GM21528 (cell line): ENCODE results near the gene CA4.
"Not testable (repeated sequence)": the region's sequence is repeated elsewhere in the genome, so short reads cannot be mapped to it uniquely, and the experiment has no call there.

Source experiments
- ATAC-seq: cut with Tn5 transposase; IDR thresholded peaks from one replicate; pipeline ENCODE4 v1.9.1; 2021; ENCODE audit warnings: mild to moderate bottlenecking, moderate library complexity; ENCODE audit not compliant: unreplicated experiment, low FRiP score

The CA4 gene

DNA sequence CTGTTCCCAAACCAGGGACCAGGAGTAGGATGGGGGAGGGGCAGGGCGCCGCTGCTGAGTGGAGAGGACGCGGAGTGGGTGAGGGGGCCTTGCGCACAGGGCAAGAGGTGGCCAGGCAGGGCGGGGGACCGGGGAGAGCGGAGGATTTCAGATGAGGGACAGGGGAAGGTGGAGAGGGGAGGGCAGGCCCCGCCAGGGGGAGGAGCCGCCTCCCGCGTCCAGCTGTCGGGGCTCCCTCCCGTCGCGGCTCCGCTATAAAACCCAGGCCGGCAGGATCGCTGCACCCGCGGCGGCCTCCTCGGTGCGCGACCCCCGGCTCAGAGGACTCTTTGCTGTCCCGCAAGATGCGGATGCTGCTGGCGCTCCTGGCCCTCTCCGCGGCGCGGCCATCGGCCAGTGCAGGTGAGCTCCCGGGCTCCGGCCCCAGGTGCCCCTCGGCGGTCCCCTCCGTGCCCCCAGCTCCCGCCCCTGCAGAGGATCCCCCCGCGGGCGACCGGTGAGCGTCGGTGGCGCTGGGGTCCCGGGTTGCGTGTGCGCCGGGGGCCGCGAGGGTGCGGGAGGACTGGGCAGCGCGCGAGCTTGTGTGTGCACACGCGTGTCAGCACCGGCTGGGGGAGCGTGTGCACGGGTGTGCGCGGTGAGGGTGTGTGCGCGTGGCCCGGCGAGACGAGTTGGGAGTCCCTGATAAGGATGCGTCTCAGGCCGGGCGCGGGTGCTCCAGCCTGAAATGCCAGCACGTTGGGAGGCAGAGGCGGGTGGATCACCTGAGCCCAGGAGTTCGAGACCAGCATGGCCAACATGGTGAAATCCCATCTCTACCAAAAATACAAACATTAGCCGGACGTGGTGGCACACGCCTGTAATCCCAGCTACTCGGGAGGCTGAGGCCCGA, at the start of gene CA4:
CA4 (plus strand) TSS at position 283 of the 892 bp plus-strand sequence; CDS start at position 345, 62 bp downstream.
- no peak for ATAC-seq

DNA sequence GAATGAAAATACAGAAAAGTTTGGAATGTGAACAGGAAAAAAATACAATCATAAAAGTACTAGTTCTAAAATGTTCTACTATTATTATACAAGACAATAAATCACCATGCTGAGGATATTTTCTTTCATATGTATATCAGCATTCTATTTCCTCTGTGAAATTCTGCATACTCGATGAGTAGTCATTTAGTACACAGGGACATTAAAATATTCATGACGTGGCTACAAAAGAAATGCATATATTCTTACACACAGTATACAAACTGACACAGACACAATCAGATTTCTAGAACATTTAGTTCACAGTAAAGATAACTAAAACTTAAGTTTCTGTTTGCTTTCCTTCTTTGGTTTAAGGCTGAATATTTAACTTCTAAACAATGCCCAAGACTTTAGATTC, 49.2 kb upstream of the CA4 start:
- not testable (repeated sequence) for ATAC-seq

GRCh38 chr17:60102015-60102631, 47.6 kb upstream of the CA4 start:
- not testable (repeated sequence) for ATAC-seq

- no peak for ATAC-seq
These were observed 47.1 kb upstream of the CA4 start for GRCh38 chr17:60102632-60103096.

GRCh38 chr17:60103957-60104356, 45.8 kb upstream of the CA4 start:
- no peak for ATAC-seq

- ATAC-seq = no peak
These were observed 43.3 kb upstream of the CA4 start for GRCh38 chr17:60106340-60107059.

DNA sequence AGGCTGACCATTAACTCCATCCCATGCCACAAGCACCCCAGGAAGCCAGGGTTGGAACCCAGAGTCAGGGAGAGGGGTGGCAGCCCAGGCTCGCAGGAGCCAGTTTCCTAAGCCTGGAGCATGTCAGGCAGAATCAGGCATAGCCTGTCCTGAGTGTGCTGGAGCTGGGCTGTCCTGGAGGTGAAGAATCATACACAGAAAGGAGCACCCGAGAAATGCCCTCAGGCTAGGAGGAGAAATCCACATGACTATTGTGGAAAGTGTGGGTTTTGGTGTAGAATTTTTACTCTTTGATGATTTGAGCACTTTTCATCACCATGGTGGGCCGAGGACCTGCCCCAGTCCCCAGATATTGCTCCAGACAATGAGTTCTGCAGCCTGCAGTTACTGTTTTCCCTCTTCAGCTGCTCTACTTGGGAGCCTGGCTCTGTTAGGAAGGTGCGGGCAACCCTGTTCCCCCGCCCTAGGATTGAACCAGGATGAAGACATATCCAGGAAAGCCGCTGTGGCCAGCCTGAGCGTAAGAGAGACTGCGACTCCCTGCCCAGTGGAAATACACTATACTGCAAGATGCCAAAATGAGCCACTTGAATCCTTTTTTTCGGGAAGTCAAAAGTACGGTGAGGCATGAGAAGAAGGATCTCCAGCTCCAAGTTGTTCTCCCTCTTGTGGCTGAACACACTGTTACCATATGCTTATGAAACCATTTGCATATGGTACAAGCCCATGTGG, 42.1 kb upstream of the CA4 start:
- ATAC-seq = no peak

- ATAC-seq = not testable (repeated sequence)
These were observed 41.5 kb upstream of the CA4 start for GRCh38 chr17:60108309-60108708.

DNA sequence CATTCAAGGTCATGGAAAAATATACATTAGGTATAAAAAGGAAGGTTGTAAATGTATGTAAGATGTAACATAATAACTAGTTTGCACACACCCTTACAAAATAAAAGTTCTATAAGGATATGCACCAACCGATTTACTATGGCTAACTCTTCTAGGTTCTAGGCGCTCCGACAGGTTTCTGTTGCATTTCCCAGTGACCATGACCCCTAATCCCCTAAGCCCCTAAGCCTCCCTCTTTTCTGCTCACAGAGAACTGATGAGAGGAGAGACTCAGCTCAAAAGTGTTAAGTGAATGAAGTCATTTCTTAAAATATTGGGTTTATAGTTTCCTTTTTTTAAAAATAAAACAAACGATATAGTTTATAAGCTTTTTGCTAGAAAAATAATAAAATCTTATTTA, 41.1 kb upstream of the CA4 start:
- no peak for ATAC-seq

- ATAC-seq = no peak
These were observed 40.6 kb upstream of the CA4 start for GRCh38 chr17:60109161-60109560.

DNA sequence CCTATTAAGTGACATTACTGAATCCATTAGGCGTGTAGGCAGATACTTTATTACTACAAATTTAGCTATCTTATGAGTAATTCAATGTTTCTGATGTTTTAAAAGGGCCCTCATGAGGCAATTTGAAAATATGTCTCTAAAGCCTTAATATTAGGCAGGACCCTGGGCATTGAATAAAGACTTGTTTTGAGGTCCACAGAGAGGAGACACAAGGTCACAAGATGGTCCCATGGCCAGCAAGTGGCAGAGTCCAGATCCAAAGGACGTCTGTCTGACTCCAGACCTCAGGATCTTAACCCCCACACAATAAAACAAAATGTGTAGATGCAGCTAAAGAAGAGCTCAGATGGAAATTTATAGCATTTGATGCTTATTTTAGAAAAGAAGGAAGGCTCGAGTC, 39.2 kb upstream of the CA4 start:
- ATAC-seq = no peak

DNA sequence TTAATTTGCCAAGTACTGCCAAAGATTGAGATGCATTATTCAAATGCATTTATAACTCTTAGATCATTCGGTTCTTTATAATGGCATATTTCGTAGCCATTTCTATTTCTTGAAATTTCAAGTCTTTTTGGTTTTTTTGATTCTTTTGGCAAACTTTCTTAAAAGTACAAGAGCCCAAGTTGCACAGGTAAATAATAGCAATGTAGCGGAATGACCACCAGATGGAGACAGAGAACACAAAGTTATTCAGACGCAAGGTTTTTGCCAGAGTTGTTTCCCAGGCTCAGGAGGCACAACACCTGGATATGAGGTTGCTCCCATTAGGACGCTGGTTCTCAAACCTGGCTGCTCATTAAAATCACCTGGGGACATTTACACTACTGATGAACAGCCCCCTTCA, 38.1 kb upstream of the CA4 start:
- ATAC-seq = not testable (repeated sequence)

GRCh38 chr17:60115364-60115763, 34.4 kb upstream of the CA4 start:
- not testable (repeated sequence) for ATAC-seq

DNA sequence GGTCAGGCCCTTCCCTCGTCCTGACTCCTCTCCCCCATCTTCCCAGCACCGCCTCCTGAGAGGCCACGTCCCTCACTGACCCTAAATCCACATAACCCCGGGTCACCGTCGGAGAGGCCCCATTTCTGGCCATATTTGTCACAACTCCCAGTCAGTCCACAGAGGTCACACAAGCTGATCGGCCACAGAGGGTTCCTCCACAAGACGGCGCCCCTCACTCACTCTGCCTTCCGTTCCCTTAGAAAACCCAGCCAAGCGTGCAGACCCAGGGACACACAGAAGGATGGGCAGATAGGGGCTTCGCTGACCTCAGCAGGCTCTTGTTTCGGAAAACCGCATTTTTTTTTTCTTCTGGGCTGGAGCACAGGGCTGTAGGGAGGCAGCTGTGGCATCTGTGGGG, 33.6 kb upstream of the CA4 start:
- not testable (repeated sequence) for ATAC-seq

DNA sequence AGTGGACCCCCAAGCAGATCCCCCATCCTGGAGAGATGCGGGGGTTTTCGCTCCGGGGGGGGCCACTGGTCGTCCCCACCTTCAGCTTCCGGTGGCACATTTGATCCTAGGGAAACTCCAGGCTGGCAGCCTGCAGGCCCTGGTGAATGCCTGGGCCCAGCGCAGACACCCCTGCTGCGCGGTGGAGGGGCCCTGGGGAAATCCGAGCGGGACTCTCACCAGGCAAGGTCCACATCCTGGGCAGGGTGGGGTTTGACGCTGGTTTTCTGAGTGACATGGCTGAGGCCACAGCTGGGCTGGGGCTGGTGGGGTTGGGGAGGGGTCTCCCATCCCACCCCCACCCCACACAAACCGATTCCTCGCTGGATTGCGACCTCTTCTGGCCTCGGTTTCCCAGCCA, 30.6 kb upstream of the CA4 start:
- not testable (repeated sequence) for ATAC-seq

GRCh38 chr17:60119807-60120748, 29.7 kb upstream of the CA4 start:
- ATAC-seq = not testable (repeated sequence)

DNA sequence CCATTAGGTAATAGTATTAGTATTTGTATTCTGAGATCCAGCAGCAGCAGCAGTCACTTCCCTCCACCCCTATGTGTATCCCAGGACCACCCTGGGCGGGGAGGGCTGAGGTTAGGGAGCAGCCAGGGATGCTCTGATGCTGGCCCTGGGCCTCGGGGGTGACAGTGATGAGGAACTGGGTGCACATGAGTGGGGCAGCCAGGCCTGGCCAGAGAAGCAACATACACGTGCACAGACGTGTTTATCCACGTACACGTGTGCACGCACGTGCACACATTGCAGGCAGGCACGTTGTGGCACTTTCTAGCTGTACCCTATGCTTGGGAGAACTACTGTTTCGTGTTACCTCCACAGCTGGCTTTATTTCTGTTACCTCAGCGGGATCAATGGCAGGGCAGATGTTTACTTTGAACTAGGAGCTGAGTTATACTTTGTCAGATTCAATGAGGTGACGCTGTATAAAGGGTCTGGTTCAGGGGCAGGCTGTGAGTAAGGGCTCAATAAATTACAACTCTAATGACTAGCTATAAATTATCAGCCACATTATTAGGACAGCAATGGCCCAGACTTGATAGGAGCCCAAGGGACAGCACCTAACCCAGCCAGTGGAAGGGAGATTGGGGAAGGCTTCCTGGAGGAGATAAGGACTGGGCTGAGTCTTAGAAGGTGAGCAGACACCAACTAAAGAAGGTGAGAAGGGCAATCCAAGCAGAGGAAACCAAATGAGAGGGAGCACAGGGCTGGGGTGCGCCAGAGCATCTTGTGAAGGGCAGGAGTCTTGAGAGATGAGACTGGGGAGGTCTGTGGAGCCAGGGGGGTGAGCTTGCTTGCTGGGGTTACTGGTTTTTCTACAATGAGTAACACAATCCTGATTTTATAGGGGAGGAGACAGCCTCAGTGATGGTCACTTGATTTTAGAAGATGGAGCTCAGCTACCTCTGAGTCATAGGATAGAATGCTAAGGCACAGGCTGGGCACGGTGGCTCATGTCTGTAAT, 22.4 kb upstream of the CA4 start:
- no peak for ATAC-seq
